ENCODE measurements around the gene MTG1.

MTG1 gene

GRCh38 chr10:133418289-133418993 is 24.5 kb downstream of the MTG1 start:
- TF ChIP-seq CTCF (IDR thresholded peaks at IDR 0.05) = no peak

- no peak for TF ChIP-seq CTCF (IDR thresholded peaks at IDR 0.05)
These were observed 25.4 kb downstream of the MTG1 start for GRCh38 chr10:133419211-133419950.

GRCh38 chr10:133420028-133420427 is 26.1 kb downstream of the MTG1 start:
- no peak for TF ChIP-seq CTCF (IDR thresholded peaks at IDR 0.05)

GRCh38 chr10:133420579-133420978 is 26.6 kb downstream of the MTG1 start:
- no peak for TF ChIP-seq CTCF (IDR thresholded peaks at IDR 0.05)

GRCh38 chr10:133421336-133422222 is 27.6 kb downstream of the MTG1 start:
- TF ChIP-seq CTCF (IDR thresholded peaks at IDR 0.05) = no peak

- TF ChIP-seq CTCF (IDR thresholded peaks at IDR 0.05) = no peak
These were observed 28.4 kb downstream of the MTG1 start for GRCh38 chr10:133422223-133422806.
